GM21717 (cell line): ENCODE measurements around the gene RITA1.

Experiments
- ATAC-seq: cut with Tn5 transposase; IDR thresholded peaks from one replicate; pipeline ENCODE4 v1.9.1; 2021; ENCODE audit warnings: mild to moderate bottlenecking, moderate library complexity; ENCODE audit not compliant: unreplicated experiment

The RITA1 gene

GRCh38 chr12:113173081-113173698 lies 12.3 kb upstream of the RITA1 start:
- ATAC-seq: no peak

- no peak for ATAC-seq
These were observed 10.8 kb upstream of the RITA1 start for GRCh38 chr12:113174461-113175384.

GRCh38 chr12:113179023-113179422 lies 6.5 kb upstream of the RITA1 start:
- ATAC-seq: no peak

GRCh38 chr12:113180333-113180732 lies 5.2 kb upstream of the RITA1 start:
- no peak for ATAC-seq

- ATAC-seq: no peak
These were observed 3.5 kb upstream of the RITA1 start for GRCh38 chr12:113181975-113182374.

- ATAC-seq: no peak
These were observed 2.4 kb upstream of the RITA1 start for GRCh38 chr12:113183030-113183589.

- ATAC-seq: peak; percentile 42
These were observed 1.2 kb upstream of the RITA1 start for GRCh38 chr12:113184098-113184899.

GRCh38 chr12:113184900-113185179 lies 681 bp upstream of the RITA1 start:
- ATAC-seq: peak; percentile 87

- peak; percentile 1 for ATAC-seq
These were observed 478 bp downstream of the RITA1 start for GRCh38 chr12:113186033-113186365.

GRCh38 chr12:113186666-113187325 lies 1.3 kb downstream of the RITA1 start:
- no peak for ATAC-seq

- no peak for ATAC-seq
These were observed 3.8 kb downstream of the RITA1 start for GRCh38 chr12:113189361-113189760.

GRCh38 chr12:113190761-113191160 lies 5.2 kb downstream of the RITA1 start:
- no peak for ATAC-seq

GRCh38 chr12:113191227-113191626 lies 5.7 kb downstream of the RITA1 start:
- no peak for ATAC-seq

- no peak for ATAC-seq
These were observed 9.5 kb downstream of the RITA1 start for GRCh38 chr12:113194971-113195391.

GRCh38 chr12:113195598-113195997 lies 10.1 kb downstream of the RITA1 start:
- no peak for ATAC-seq

- no peak for ATAC-seq
These were observed 11.1 kb downstream of the RITA1 start for GRCh38 chr12:113196582-113196981.

- ATAC-seq: no peak
These were observed 11.5 kb downstream of the RITA1 start for GRCh38 chr12:113196990-113197389.

GRCh38 chr12:113197518-113198077 lies 12.1 kb downstream of the RITA1 start:
- ATAC-seq: no peak

GRCh38 chr12:113198296-113198695 lies 12.8 kb downstream of the RITA1 start:
- no peak for ATAC-seq

GRCh38 chr12:113200021-113200797 lies 14.7 kb downstream of the RITA1 start:
- no peak for ATAC-seq
